Thyroid gland (tissue), 4 donors: ENCODE measurements around the gene NPHP4. TPM values are rescaled to one million over a fixed set of nuclear protein-coding genes. Genes with fewer than 3 reads are reported as not detected.

Experiments used
- DNase-seq, 2 donors: peaks; one replicate each; pipeline ENCODE4 v3.0.0-alpha.2; 2019
- H3K27ac ChIP-seq, 3 donors: fragments of 200-600 bp; sonication (generic); 1 replicate in 2 of 3; 2 replicates in 1 of 3; pipeline ENCODE4 v1.5.1; 2016 to 2019; ENCODE audit warnings: mild to moderate bottlenecking in 1 of 3, moderate library complexity in 1 of 3
- H3K27me3 ChIP-seq: fragments of 200-600 bp; sonication (generic); one replicate; pipeline ENCODE4 v1.5.1; 2019
- H3K36me3 ChIP-seq, 2 donors: fragments of 200-600 bp; sonication (generic); one replicate each; pipeline ENCODE4 v1.5.1; 2016 to 2019
- H3K4me1 ChIP-seq, 2 donors: fragments of 200-600 bp; sonication (generic); one replicate each; pipeline ENCODE4 v1.5.1; 2017 to 2019
- H3K4me3 ChIP-seq, 3 donors: fragments of 200-600 bp; sonication (generic); replicated peaks in 1 of 3; 1 replicate in 2 of 3; 2 replicates in 1 of 3; pipeline ENCODE4 v1.5.1; 2016; ENCODE audit warnings: mild to moderate bottlenecking in 1 of 3
- H3K9me3 ChIP-seq: fragments of 200-600 bp; sonication (generic); one replicate; pipeline ENCODE4 v1.5.1; 2017
- POLR2A ChIP-seq, 2 donors: fragments of 450-650 bp; IDR thresholded peaks; one replicate each; pipeline ENCODE4 v1.6.1; 2017; ENCODE audit warnings: antibody characterized with exemption in 2 of 2, mild to moderate bottlenecking in 2 of 2, moderate library complexity in 1 of 2
- WGBS, 2 donors: methylation state at CpG; one replicate each; pipeline ENCODE4 v1.1.5; 2017; 5-methylcytosine and 5-hydroxymethylcytosine counted together
- intact Hi-C: fragments of 100-400 bp; cut with DNase I; formaldehyde crosslinking; loops from one replicate; pipeline ENCODE4 v1.15.1; 2023
- total RNA-seq, 4 donors: library from RNA; depleted of rRNA; stranded (reverse); fragments of >200 nt; gene quantifications; one replicate each; pipeline ENCODE4 v1.2.3, GENCODE V29; 2016
- TF ChIP-seq, protein P1 (sequence below), 6 experiments: fragments of 200-600 bp in 3 of 6; fragments of 450-650 bp in 3 of 6; sonication (generic) in 3 of 6; IDR thresholded peaks; one replicate each; pipeline ENCODE4 v1.5.1; 2016 to 2019; ENCODE audit warnings: antibody characterized with exemption in 6 of 6, mild to moderate bottlenecking in 2 of 6, inconsistent platforms in 1 of 6, moderate library complexity in 1 of 6

Gene NPHP4
- total RNA-seq, 4 donors from 2014 or later, result 24.3 to 48.3 (median 30.4) TPM

GRCh38 chr1:5965586-5966131 is 26.6 kb downstream of the NPHP4 start:
- peaks cover 3 to 11% of the 10 kb centered on the region in 2 donors for H3K36me3 ChIP-seq
- no peaks in the 10 kb centered on the region for H3K9me3 ChIP-seq
- WGBS, 2 donors, result 93 to 95% methylated on average over 16 of the region's 16 CpGs

GRCh38 chr1:5962265-5963105 is 29.7 kb downstream of the NPHP4 start:
- Histone ChIP-seq H3K27ac (peak overlapping the region; percentile 79 to 87 (median 80)), H3K36me3 (peaks cover 3 to 11% of the 10 kb centered on the region in 2 donors), H3K4me3 (no peak overlapping the region), H3K4me1 (peaks cover 16 to 26% of the 10 kb centered on the region in 2 donors), H3K9me3 (no peaks in the 10 kb centered on the region), H3K27me3 (no peaks in the 10 kb centered on the region)
- TF ChIP-seq, protein P1, sequence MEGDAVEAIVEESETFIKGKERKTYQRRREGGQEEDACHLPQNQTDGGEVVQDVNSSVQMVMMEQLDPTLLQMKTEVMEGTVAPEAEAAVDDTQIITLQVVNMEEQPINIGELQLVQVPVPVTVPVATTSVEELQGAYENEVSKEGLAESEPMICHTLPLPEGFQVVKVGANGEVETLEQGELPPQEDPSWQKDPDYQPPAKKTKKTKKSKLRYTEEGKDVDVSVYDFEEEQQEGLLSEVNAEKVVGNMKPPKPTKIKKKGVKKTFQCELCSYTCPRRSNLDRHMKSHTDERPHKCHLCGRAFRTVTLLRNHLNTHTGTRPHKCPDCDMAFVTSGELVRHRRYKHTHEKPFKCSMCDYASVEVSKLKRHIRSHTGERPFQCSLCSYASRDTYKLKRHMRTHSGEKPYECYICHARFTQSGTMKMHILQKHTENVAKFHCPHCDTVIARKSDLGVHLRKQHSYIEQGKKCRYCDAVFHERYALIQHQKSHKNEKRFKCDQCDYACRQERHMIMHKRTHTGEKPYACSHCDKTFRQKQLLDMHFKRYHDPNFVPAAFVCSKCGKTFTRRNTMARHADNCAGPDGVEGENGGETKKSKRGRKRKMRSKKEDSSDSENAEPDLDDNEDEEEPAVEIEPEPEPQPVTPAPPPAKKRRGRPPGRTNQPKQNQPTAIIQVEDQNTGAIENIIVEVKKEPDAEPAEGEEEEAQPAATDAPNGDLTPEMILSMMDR (IDR thresholded peaks at IDR 0.05), result no peak
- TF ChIP-seq POLR2A (IDR thresholded peaks at IDR 0.05), result no peak
- DNase-seq, result peak in 1 of 2 donors; percentile 15
- intact Hi-C loops, result no loop called here
- WGBS, 2 donors, result 93 to 94% methylated on average over 19 to 24 of the region's 24 CpGs

More at GRCh38 chr1:5965586-5966131, 26.6 kb downstream of the NPHP4 start:
- DNase-seq, result no peak
- TF ChIP-seq POLR2A (IDR thresholded peaks at IDR 0.05), result no peak
- TF ChIP-seq, protein P1 (IDR thresholded peaks at IDR 0.05), result no peak
- Histone ChIP-seq H3K27ac (no peak overlapping the region), H3K4me3 (no peak overlapping the region), H3K4me1 (peaks cover 16 to 21% of the 10 kb centered on the region in 2 donors), H3K27me3 (no peaks in the 10 kb centered on the region)
- intact Hi-C loops, result no loop called here

DNA sequence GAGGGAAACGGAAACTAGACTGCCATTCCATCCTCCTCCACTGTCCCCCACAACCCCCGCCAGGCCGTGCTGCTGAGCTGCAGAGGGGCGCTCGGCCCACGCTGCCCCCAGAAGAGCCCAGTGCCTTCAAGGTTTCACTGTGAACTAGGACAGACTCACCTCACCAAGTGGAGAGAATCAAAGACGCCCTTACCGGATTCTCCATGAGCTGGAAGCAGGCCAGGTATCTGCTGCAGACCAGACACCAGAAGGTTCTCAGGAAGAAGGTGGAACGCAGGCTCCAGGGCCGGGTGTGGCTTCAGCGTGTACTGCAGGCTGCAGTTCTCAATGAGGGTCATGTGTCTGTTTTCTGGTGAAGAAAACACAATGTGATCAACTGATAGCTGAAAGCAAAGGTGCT is 30.6 kb downstream of the NPHP4 start:
- no peak overlapping the region for H3K4me3 ChIP-seq
- intact Hi-C loops, result no loop called here
- peak; percentile 82 for DNase-seq
- H3K4me1 ChIP-seq, result peaks cover 16 to 26% of the 10 kb centered on the region in 2 donors
- peak overlapping the region; percentile 79 to 88 (median 87) for H3K27ac ChIP-seq
- 65 to 68% methylated on average over 11 of the region's 11 CpGs for WGBS, 2 donors
- no peak for TF ChIP-seq POLR2A (IDR thresholded peaks at IDR 0.05)
- TF ChIP-seq, protein P1 (IDR thresholded peaks at IDR 0.05), result peak in 4 of 6 experiments; percentile 34 to 47 (median 36)
- H3K36me3 ChIP-seq, result peaks cover 3 to 11% of the 10 kb centered on the region in 2 donors
- no peaks in the 10 kb centered on the region for H3K9me3 ChIP-seq
- H3K27me3 ChIP-seq, result no peaks in the 10 kb centered on the region

GRCh38 chr1:5960336-5960735 is 31.9 kb downstream of the NPHP4 start:
- 88 to 98% methylated on average over 7 of the region's 7 CpGs for WGBS, 2 donors
- H3K36me3 ChIP-seq, result peaks cover under 1 to 3% of the 10 kb centered on the region in 2 donors
- no peak for TF ChIP-seq POLR2A (IDR thresholded peaks at IDR 0.05)
- TF ChIP-seq, protein P1 (IDR thresholded peaks at IDR 0.05), result no peak
- H3K27me3 ChIP-seq, result no peaks in the 10 kb centered on the region
- intact Hi-C loops, result no loop called here
- peak overlapping the region in 2 of 3 donors; percentile 79 to 87 for H3K27ac ChIP-seq
- no peak overlapping the region for H3K4me3 ChIP-seq
- H3K4me1 ChIP-seq, result peaks cover 16 to 26% of the 10 kb centered on the region in 2 donors
- H3K9me3 ChIP-seq, result no peaks in the 10 kb centered on the region
- no peak for DNase-seq
